ENCODE measurements around the gene RHBDL3. TPM values are rescaled to one million over a fixed set of nuclear protein-coding genes. Genes with fewer than 3 reads are reported as not detected.

Gene RHBDL3
- total RNA-seq, 1 experiment from 2014 or later: not detected

GRCh38 chr17:32266389-32267301 lies 1.0 kb downstream of the RHBDL3 start:
- Histone ChIP-seq H4K20me1 (ENCODE audit: insufficient read depth) (no peaks in the 10 kb centered on the region; the same call in 1 of the 2 replicates), H3K79me2 (ENCODE audit: low read depth) (no peaks in the 10 kb centered on the region), H3K9me3 (ENCODE audit: insufficient read depth, low read depth) (no peaks in the 10 kb centered on the region), H3K36me3 (ENCODE audit: low read depth) (no peaks in the 10 kb centered on the region), H3K9me2 (ENCODE audit: insufficient read depth) (no peaks in the 10 kb centered on the region), H3F3A (ENCODE audit: insufficient read depth, low read depth) (no peaks in the 10 kb centered on the region), H3K27me3 (ENCODE audit: insufficient read depth, low read depth) (peaks cover 83% of the 10 kb centered on the region), H3K4me1 (replicated peaks; ENCODE audit: insufficient read depth) (no peaks in the 10 kb centered on the region), H3K27ac (no peak overlapping the region), H2AFZ (no peak overlapping the region), H3K4me2 (peak overlapping the region; percentile 51), H3K4me3 (no peak overlapping the region)
- intact Hi-C loops (cut with micrococcal nuclease; ENCODE audit: unreplicated experiment): no loop called here
- CTCF ChIA-PET: no interaction called here
- TF ChIP-seq CTCF (conservative IDR thresholded peaks at IDR 0.05) (no peak), EZH2 (IDR thresholded peaks at IDR 0.05; ENCODE audit: low read depth) (0 out of 2 replicates have a peak, but pooled peaks have one; percentile 94)
- DNase-seq: no peak
- BruUV-seq (replicated peaks): no TSS peak
- POLR2A ChIA-PET (ENCODE audit: unreplicated experiment): no interaction called here

GRCh38 chr17:32267690-32268205 lies 2.1 kb downstream of the RHBDL3 start:
- Histone ChIP-seq H3K4me1 (replicated peaks; ENCODE audit: insufficient read depth) (no peaks in the 10 kb centered on the region), H3K36me3 (ENCODE audit: low read depth) (no peaks in the 10 kb centered on the region), H4K20me1 (ENCODE audit: insufficient read depth) (no peaks in the 10 kb centered on the region; the same call in 1 of the 2 replicates), H3K4me3 (no peak overlapping the region), H3F3A (ENCODE audit: insufficient read depth, low read depth) (no peaks in the 10 kb centered on the region), H2AFZ (no peak overlapping the region), H3K27me3 (ENCODE audit: insufficient read depth, low read depth) (peaks cover 72% of the 10 kb centered on the region), H3K9me3 (ENCODE audit: insufficient read depth, low read depth) (no peaks in the 10 kb centered on the region), H3K9me2 (ENCODE audit: insufficient read depth) (no peaks in the 10 kb centered on the region), H3K27ac (no peak overlapping the region), H3K4me2 (peak overlapping the region; percentile 34; the same call in 1 of the 2 replicates), H3K79me2 (ENCODE audit: low read depth) (no peaks in the 10 kb centered on the region)
- DNase-seq: peak in 1 of 2 experiments; percentile 22
- no TSS peak for BruUV-seq (replicated peaks)
- intact Hi-C loops (cut with micrococcal nuclease; ENCODE audit: unreplicated experiment): no loop called here
- POLR2A ChIA-PET (ENCODE audit: unreplicated experiment): interaction anchor here (0.5 kb wide), 1 partner anchor 52 kb away, joined by 5 read pairs; no protein-coding TSS in a partner anchor
- TF ChIP-seq EZH2 (IDR thresholded peaks at IDR 0.05; ENCODE audit: low read depth) (no peak), CTCF (conservative IDR thresholded peaks at IDR 0.05) (no peak)
- CTCF ChIA-PET: interaction anchor here (0.6 kb wide), 2 partner anchors 15 to 174 kb away, joined by 5 to 9 read pairs; no protein-coding TSS in a partner anchor

- H3K79me2 ChIP-seq (ENCODE audit: low read depth): no peaks in the 10 kb centered on the region
- no peak for DNase-seq
- H3K27ac ChIP-seq: no peak overlapping the region
- ChIA-PET CTCF (no interaction called here), POLR2A (ENCODE audit: unreplicated experiment) (no interaction called here)
- H3K4me2 ChIP-seq: no peak overlapping the region
- H3K4me3 ChIP-seq: no peak overlapping the region
- no peaks in the 10 kb centered on the region for H3K36me3 ChIP-seq (ENCODE audit: low read depth)
- H3K27me3 ChIP-seq (ENCODE audit: insufficient read depth, low read depth): peaks cover 62% of the 10 kb centered on the region
- H3K4me1 ChIP-seq (replicated peaks; ENCODE audit: insufficient read depth): no peaks in the 10 kb centered on the region
- no TSS peak for BruUV-seq (replicated peaks)
- TF ChIP-seq CTCF (conservative IDR thresholded peaks at IDR 0.05) (no peak), EZH2 (IDR thresholded peaks at IDR 0.05; ENCODE audit: low read depth) (no peak)
- no peaks in the 10 kb centered on the region for H3K9me2 ChIP-seq (ENCODE audit: insufficient read depth)
- no peaks in the 10 kb centered on the region for H3K9me3 ChIP-seq (ENCODE audit: insufficient read depth, low read depth)
- intact Hi-C loops (cut with micrococcal nuclease; ENCODE audit: unreplicated experiment): no loop called here
- H2AFZ ChIP-seq: no peak overlapping the region
- H4K20me1 ChIP-seq (ENCODE audit: insufficient read depth): no peaks in the 10 kb centered on the region; the same call in 1 of the 2 replicates
- no peaks in the 10 kb centered on the region for H3F3A ChIP-seq (ENCODE audit: insufficient read depth, low read depth)
Observed at GRCh38 chr17:32268734-32269288, 3.2 kb downstream of the RHBDL3 start.

Data from PC-9 (cell line).